Mammary epithelial cell (primary cell): ENCODE results near the gene GPX3.

Experiments
- CTCF ChIP-seq, 2 donors: IDR thresholded peaks in 1 of 2; conservative IDR thresholded peaks in 1 of 2; 2 replicates each; pipeline ENCODE4 v1.5.1; 2011 to 2012; ENCODE audit warnings: inconsistent platforms in 2 of 2, low read length in 2 of 2, mild to moderate bottlenecking in 2 of 2, control low read depth in 1 of 2, low read depth in 1 of 2; ENCODE audit not compliant: insufficient read depth in 1 of 2; ENCODE audit errors: extremely low read depth in 1 of 2
- EZH2 ChIP-seq: IDR thresholded peaks from 2 replicates; pipeline ENCODE4 v1.6.1; 2012; ENCODE audit warnings: low read length, inconsistent platforms, borderline replicate concordance

GRCh38 chr5:151029179-151030055, 9.0 kb downstream of the GPX3 start:
- TF ChIP-seq CTCF (conservative IDR thresholded peaks at IDR 0.05 in 1 of 2, IDR thresholded peaks at IDR 0.05 in 1 of 2; ENCODE audit: extremely low read depth in 1 of 2, insufficient read depth in 1 of 2, low read depth in 1 of 2, low read length in 2 of 2), result no peak
- TF ChIP-seq EZH2, result no peak
